ENCODE results near the gene LILRA5.
A peak's percentile ranks its signal among the peaks of the same experiment; 100 is the strongest.
"Not testable (repeated sequence)": the region's sequence is repeated elsewhere in the genome, so short reads cannot be mapped to it uniquely, and the experiment has no call there.

LILRA5 gene

GRCh38 chr19:54312436-54313377 is at the start of gene LILRA5:
TSS of gene LILRA5 (minus strand) at chr19:54313166. CDS start at chr19:54313019, 147 bp downstream.
- no peak for DNase-seq (ENCODE audit: low read depth)

- DNase-seq (ENCODE audit: low read depth) = not testable (repeated sequence)
These were observed 48.9 kb upstream of the LILRA5 start for GRCh38 chr19:54361680-54362422.

- DNase-seq (ENCODE audit: low read depth) = peak; percentile 71
These were observed 46.3 kb upstream of the LILRA5 start for GRCh38 chr19:54359149-54359820.

GRCh38 chr19:54357381-54357780 is 44.4 kb upstream of the LILRA5 start:
- no peak for DNase-seq (ENCODE audit: low read depth)

GRCh38 chr19:54356444-54357056 is 43.6 kb upstream of the LILRA5 start:
- DNase-seq (ENCODE audit: low read depth) = no peak

GRCh38 chr19:54355675-54356074 is 42.7 kb upstream of the LILRA5 start:
- no peak for DNase-seq (ENCODE audit: low read depth)

GRCh38 chr19:54354761-54355160 is 41.8 kb upstream of the LILRA5 start:
- no peak for DNase-seq (ENCODE audit: low read depth)

- DNase-seq (ENCODE audit: low read depth) = no peak
These were observed 39.6 kb upstream of the LILRA5 start for GRCh38 chr19:54352546-54352945.

GRCh38 chr19:54352041-54352440 is 39.1 kb upstream of the LILRA5 start:
- DNase-seq (ENCODE audit: low read depth) = no peak

- DNase-seq (ENCODE audit: low read depth) = no peak
These were observed 38.5 kb upstream of the LILRA5 start for GRCh38 chr19:54351474-54351873.

GRCh38 chr19:54345938-54346386 is 33.0 kb upstream of the LILRA5 start:
- no peak for DNase-seq (ENCODE audit: low read depth)

- DNase-seq (ENCODE audit: low read depth) = no peak
These were observed 30.9 kb upstream of the LILRA5 start for GRCh38 chr19:54343868-54344267.

- DNase-seq (ENCODE audit: low read depth) = no peak
These were observed 28.3 kb upstream of the LILRA5 start for GRCh38 chr19:54341295-54341694.

GRCh38 chr19:54339646-54340358 is 26.8 kb upstream of the LILRA5 start:
- no peak for DNase-seq (ENCODE audit: low read depth)

- no peak for DNase-seq (ENCODE audit: low read depth)
These were observed 25.6 kb upstream of the LILRA5 start for GRCh38 chr19:54338521-54338920.

GRCh38 chr19:54337858-54338230 is 24.9 kb upstream of the LILRA5 start:
- DNase-seq (ENCODE audit: low read depth) = no peak

GRCh38 chr19:54336893-54337857 is 24.2 kb upstream of the LILRA5 start:
- DNase-seq (ENCODE audit: low read depth) = no peak

- DNase-seq (ENCODE audit: low read depth) = no peak
These were observed 23.3 kb upstream of the LILRA5 start for GRCh38 chr19:54335979-54336892.

GRCh38 chr19:54335164-54335563 is 22.2 kb upstream of the LILRA5 start:
- DNase-seq (ENCODE audit: low read depth) = no peak

All from activated T-cell treated with anti-CD3 and anti-CD28 coated beads for 48 hours (primary cell).